Kidney epithelial cell (primary cell): ENCODE data around the gene ASH1L. TPM values are rescaled to one million over a fixed set of nuclear protein-coding genes. Genes with fewer than 3 reads are reported as not detected.
"Not testable (repeated sequence)": the region's sequence is repeated elsewhere in the genome, so short reads cannot be mapped to it uniquely, and the experiment has no call there.

Source experiments
- DNase-seq: peaks from one replicate; pipeline ENCODE4 v3.0.0-alpha.2; 2010; ENCODE audit warnings: low read depth
- H3K27me3 ChIP-seq: 2 replicates; pipeline ENCODE4 v1.6.0; 2011; ENCODE audit warnings: low read length; ENCODE audit not compliant: control insufficient read depth, insufficient read depth
- H3K36me3 ChIP-seq: 2 replicates; pipeline ENCODE4 v1.5.1; 2011; ENCODE audit warnings: low read length; ENCODE audit not compliant: control insufficient read depth, insufficient read depth
- H3K4me3 ChIP-seq: 2 replicates; pipeline ENCODE4 v1.5.1; 2011; ENCODE audit warnings: low read depth, mild to moderate bottlenecking, control low read depth, low read length
- total RNA-seq: library from RNA; depleted of rRNA; stranded (reverse); fragments of >200 nt; gene quantifications from 2 replicates; pipeline ENCODE4 v1.2.3, GENCODE V29; 2015
- TF ChIP-seq, protein P1 (sequence below): IDR thresholded peaks from 2 replicates; pipeline ENCODE4 v1.5.1; 2011; ENCODE audit warnings: mild to moderate bottlenecking, moderate library complexity, low read length, control low read depth, inconsistent platforms; ENCODE audit not compliant: insufficient read depth, poor library complexity, severe bottlenecking

The ASH1L gene, protein sequence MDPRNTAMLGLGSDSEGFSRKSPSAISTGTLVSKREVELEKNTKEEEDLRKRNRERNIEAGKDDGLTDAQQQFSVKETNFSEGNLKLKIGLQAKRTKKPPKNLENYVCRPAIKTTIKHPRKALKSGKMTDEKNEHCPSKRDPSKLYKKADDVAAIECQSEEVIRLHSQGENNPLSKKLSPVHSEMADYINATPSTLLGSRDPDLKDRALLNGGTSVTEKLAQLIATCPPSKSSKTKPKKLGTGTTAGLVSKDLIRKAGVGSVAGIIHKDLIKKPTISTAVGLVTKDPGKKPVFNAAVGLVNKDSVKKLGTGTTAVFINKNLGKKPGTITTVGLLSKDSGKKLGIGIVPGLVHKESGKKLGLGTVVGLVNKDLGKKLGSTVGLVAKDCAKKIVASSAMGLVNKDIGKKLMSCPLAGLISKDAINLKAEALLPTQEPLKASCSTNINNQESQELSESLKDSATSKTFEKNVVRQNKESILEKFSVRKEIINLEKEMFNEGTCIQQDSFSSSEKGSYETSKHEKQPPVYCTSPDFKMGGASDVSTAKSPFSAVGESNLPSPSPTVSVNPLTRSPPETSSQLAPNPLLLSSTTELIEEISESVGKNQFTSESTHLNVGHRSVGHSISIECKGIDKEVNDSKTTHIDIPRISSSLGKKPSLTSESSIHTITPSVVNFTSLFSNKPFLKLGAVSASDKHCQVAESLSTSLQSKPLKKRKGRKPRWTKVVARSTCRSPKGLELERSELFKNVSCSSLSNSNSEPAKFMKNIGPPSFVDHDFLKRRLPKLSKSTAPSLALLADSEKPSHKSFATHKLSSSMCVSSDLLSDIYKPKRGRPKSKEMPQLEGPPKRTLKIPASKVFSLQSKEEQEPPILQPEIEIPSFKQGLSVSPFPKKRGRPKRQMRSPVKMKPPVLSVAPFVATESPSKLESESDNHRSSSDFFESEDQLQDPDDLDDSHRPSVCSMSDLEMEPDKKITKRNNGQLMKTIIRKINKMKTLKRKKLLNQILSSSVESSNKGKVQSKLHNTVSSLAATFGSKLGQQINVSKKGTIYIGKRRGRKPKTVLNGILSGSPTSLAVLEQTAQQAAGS (N-terminal part only)
- total RNA-seq, result 19.5 and 25.3 TPM in 2 replicates

DNA sequence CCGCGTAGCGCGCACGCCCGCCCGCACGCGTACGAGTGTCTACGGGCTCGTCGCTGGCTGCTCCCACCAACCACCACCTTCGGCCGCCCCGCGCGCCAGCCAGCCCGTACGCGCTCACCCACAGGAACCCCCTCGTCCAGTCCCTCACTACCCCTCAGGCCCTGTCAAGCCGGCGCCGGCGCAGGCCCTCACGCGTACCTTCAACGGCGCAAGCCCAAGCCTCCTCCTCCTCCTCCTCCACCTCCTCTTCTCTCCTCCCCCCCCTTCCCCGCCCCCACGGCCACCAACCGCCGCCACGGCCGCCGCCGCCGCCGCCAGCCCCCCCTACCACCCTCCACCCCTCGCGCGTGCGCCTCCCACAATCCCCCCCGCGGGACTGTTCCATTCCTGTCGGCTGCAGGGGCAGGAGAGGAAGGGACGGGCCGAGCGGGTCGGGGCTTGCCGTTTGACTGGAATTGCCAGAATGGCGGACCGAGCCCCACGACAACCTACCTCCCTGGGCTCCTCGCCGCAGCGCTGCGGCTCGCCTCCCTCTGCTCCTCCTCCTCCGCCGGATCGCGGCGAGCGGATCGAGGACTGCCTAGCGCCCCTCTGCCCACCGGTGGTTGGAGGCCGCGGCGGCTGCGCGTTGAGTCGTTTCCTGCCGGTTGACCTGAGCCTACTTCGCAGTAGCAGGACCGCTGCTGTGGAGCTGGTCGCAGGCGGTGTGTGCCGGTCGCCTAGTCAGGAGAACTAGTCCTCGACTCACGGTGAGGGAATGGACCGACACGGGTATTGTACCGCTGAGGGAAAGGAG is at the start of gene ASH1L:
Gene ASH1L (minus strand): TSS at position 223 of the 796 bp plus-strand sequence. CDS start 41,284 bp downstream, outside the sequence.
- peak; percentile 41 for DNase-seq
- TF ChIP-seq, protein P1, sequence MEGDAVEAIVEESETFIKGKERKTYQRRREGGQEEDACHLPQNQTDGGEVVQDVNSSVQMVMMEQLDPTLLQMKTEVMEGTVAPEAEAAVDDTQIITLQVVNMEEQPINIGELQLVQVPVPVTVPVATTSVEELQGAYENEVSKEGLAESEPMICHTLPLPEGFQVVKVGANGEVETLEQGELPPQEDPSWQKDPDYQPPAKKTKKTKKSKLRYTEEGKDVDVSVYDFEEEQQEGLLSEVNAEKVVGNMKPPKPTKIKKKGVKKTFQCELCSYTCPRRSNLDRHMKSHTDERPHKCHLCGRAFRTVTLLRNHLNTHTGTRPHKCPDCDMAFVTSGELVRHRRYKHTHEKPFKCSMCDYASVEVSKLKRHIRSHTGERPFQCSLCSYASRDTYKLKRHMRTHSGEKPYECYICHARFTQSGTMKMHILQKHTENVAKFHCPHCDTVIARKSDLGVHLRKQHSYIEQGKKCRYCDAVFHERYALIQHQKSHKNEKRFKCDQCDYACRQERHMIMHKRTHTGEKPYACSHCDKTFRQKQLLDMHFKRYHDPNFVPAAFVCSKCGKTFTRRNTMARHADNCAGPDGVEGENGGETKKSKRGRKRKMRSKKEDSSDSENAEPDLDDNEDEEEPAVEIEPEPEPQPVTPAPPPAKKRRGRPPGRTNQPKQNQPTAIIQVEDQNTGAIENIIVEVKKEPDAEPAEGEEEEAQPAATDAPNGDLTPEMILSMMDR, result no peak
- no peaks in the 10 kb centered on the region for H3K36me3 ChIP-seq

DNA sequence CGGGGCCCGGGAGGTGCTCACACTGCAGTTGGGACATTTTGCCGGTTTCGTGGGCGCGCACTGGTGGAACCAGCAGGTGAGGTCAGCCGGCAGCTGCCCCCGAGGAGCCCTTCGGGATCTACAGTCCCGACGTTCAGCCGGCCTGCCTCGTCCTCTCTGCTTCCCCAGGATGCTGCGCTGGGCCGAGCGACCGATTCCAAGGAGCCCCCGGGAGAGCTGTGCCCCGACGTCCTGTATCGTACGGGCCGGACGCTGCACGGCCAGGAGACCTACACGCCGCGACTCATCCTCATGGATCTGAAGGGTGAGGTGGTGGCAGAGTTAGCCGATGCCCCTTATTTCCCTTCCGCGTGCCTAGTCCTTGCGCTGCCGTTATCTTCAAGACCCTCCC is 47.6 kb upstream of the ASH1L start:
- H3K4me3 ChIP-seq, result peak overlapping the region; percentile 52
- H3K27me3 ChIP-seq, H3K36me3 ChIP-seq, DNase-seq: not testable (repeated sequence)

More for the DNA sequence above, at the start of gene ASH1L:
- H3K4me3 ChIP-seq, result peak within 1 kb of the TSS; percentile 68
- H3K27me3 ChIP-seq, result no peaks in the 10 kb centered on the region

DNA sequence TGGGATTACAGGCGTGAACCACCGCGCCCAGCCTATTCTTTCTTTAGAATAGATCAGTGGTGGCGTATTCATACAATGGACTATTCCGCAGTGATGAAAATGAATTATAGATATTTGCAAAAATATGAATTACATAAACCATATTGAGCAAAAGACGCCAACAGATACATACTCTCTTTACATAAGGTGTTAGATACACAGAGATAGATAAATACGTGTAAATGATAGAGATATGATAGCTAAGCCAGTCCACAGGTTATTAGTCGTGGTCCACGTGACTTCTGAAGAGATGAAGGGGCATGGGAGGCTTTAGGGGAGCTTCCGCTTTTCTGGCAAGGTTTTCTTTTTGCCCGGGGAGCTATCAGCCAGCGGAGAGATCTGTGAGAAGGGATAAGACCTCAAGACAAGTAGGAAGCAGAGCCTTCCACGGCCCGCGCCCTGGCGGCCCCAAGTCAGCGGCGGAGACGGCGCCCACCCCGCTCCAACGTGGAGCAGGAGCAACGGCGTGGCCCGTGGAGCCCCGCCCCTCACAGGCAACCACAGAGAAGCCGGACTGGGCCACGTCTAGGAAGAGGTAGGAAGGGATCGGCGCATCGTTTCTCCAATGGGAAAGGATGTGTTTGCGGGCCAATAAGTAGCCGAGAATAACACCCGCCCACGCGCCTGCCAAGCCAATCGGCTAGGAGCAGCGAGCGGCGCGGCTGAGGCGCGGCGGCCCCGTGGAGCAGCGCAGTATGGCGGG is 47.1 kb upstream of the ASH1L start, which contains the start of gene MSTO1:
Gene MSTO1 (plus strand): TSS at position 704 of the 742 bp plus-strand sequence. CDS start 31 bp downstream, at position 735.
- Histone ChIP-seq H3K27me3 (no peaks in the 10 kb centered on the region), H3K4me3 (peak within 1 kb of the TSS; percentile 52), H3K36me3 (no peaks in the 10 kb centered on the region)
- TF ChIP-seq, protein P1, result no peak
- DNase-seq, result peak; percentile 95

DNA sequence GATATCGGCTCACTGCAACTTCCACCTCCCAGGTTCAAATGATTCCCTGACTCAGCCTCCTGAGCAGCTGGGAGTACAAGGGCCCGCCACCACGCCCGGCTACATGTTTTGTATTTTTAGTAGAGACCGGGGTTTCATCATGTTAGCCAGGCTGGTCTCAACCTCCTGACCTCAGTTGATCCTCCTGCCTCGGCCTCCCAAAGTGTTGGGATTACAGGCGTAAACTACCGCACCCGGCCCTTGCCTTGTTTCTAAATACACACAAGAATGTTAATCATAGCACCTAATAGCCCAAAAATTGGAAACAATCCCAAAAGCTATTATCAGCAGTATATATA is 46.3 kb upstream of the ASH1L start:
- no peak for DNase-seq
- TF ChIP-seq, protein P1, result no peak
- Histone ChIP-seq H3K36me3 (no peaks in the 10 kb centered on the region), H3K4me3 (no peak overlapping the region), H3K27me3 (no peaks in the 10 kb centered on the region)

DNA sequence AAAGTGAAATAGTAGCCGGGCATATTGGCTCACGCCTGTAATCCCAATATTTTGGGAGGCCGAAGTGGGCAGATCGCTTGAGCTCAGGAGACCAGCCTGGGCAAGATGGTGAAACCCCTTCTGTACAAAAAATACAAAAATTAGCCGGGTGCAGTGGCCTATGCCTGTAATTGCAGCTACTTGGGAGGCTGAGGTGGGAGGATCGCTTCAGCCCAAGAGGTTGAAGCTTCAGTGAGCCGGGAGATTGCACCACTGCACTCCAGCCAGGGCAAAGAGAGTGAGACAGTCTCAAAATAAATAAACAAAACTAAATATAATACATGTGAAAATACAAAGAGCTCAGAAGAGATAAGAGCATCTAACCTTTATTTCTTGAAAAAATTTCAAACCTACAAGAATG is 45.1 kb upstream of the ASH1L start:
- DNase-seq, result no peak
- Histone ChIP-seq H3K36me3 (no peaks in the 10 kb centered on the region), H3K27me3 (no peaks in the 10 kb centered on the region), H3K4me3 (no peak overlapping the region)
- TF ChIP-seq, protein P1, result no peak

DNA sequence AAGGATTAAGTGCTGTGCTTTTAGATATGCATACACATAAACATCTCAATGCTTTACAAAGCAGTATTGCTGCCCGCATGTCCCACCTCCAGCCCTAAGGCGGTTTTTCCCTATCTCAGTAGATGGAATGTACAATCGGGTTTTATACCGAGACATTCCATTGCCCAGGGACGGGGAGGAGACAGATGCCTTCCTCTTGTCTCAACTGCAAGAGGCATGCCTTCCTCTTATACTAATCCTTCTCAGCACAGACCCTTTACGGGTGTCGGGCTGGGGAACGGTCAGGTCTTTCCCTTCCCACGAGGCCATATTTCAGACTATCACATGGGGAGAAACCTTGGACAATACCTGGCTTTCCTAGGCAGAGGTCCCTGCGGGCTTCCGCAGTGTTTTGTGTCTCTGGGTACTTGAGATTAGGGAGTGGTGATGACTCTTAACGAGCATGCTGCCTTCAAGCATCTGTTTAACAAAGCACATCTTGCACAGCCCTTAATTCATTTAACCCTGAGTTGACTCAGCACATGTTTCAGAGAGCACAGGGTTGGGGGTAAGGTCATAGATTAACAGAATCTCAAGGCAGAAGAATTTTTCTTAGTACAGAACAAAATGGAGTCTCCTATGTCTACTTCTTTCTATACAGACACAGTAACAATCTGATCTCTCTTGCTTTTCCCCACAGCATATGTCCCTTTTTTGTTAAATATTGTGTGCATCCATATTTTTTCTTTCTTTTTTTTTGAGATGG is 37.4 kb upstream of the ASH1L start:
- H3K4me3 ChIP-seq, DNase-seq, H3K36me3 ChIP-seq, H3K27me3 ChIP-seq: not testable (repeated sequence)
